HL-60 (cell line): ENCODE data around the gene POMT2.

ENCODE experiments used
- GABPA ChIP-seq: IDR thresholded peaks from 2 replicates; pipeline ENCODE4 v1.6.1; 2012; ENCODE audit warnings: low read depth
- SPI1 ChIP-seq: IDR thresholded peaks from 2 replicates; pipeline ENCODE4 v1.6.1; 2012; ENCODE audit warnings: low read depth, mild to moderate bottlenecking, borderline replicate concordance
- TF ChIP-seq, protein P1 (sequence below): IDR thresholded peaks from one replicate; pipeline ENCODE4 v1.5.1; 2011; ENCODE audit warnings: low read length, control low read depth, inconsistent platforms; ENCODE audit not compliant: insufficient read depth
- TF ChIP-seq, protein P2 (sequence below): IDR thresholded peaks from 2 replicates; pipeline ENCODE4 v1.6.1; 2012; ENCODE audit warnings: low read depth; ENCODE audit not compliant: insufficient replicate concordance

DNA sequence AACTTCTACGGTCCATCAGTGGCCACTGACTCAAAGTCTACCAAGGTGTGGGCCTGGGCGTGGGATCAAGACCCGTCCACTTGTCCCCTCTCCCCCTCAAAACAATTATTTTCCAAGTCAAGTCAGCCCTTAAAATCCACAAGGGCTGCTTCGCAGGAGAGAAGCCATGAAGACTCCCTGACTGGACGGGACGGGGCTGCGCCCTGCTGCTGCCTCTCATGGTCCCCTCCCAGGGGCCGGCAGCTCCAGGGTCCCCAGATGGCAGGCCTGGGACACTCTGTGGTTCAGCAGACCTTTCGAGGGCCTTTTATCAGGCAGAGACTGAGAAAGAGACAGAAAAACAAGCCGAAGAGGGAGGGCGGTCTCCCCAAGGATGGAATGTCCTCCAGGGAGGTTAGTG is 60.5 kb downstream of the POMT2 start:
- TF ChIP-seq, protein P1, sequence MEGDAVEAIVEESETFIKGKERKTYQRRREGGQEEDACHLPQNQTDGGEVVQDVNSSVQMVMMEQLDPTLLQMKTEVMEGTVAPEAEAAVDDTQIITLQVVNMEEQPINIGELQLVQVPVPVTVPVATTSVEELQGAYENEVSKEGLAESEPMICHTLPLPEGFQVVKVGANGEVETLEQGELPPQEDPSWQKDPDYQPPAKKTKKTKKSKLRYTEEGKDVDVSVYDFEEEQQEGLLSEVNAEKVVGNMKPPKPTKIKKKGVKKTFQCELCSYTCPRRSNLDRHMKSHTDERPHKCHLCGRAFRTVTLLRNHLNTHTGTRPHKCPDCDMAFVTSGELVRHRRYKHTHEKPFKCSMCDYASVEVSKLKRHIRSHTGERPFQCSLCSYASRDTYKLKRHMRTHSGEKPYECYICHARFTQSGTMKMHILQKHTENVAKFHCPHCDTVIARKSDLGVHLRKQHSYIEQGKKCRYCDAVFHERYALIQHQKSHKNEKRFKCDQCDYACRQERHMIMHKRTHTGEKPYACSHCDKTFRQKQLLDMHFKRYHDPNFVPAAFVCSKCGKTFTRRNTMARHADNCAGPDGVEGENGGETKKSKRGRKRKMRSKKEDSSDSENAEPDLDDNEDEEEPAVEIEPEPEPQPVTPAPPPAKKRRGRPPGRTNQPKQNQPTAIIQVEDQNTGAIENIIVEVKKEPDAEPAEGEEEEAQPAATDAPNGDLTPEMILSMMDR = no peak
- TF ChIP-seq, protein P2, sequence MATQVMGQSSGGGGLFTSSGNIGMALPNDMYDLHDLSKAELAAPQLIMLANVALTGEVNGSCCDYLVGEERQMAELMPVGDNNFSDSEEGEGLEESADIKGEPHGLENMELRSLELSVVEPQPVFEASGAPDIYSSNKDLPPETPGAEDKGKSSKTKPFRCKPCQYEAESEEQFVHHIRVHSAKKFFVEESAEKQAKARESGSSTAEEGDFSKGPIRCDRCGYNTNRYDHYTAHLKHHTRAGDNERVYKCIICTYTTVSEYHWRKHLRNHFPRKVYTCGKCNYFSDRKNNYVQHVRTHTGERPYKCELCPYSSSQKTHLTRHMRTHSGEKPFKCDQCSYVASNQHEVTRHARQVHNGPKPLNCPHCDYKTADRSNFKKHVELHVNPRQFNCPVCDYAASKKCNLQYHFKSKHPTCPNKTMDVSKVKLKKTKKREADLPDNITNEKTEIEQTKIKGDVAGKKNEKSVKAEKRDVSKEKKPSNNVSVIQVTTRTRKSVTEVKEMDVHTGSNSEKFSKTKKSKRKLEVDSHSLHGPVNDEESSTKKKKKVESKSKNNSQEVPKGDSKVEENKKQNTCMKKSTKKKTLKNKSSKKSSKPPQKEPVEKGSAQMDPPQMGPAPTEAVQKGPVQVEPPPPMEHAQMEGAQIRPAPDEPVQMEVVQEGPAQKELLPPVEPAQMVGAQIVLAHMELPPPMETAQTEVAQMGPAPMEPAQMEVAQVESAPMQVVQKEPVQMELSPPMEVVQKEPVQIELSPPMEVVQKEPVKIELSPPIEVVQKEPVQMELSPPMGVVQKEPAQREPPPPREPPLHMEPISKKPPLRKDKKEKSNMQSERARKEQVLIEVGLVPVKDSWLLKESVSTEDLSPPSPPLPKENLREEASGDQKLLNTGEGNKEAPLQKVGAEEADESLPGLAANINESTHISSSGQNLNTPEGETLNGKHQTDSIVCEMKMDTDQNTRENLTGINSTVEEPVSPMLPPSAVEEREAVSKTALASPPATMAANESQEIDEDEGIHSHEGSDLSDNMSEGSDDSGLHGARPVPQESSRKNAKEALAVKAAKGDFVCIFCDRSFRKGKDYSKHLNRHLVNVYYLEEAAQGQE = no peak
- TF ChIP-seq SPI1 = no peak
- TF ChIP-seq GABPA = no peak
